Panc1 (cell line): Measurements from ENCODE around the gene HEBP2. TPM values are rescaled to one million over a fixed set of nuclear protein-coding genes. Genes with fewer than 3 reads are reported as not detected.

ENCODE experiments used
- ATAC-seq: fragments of 200-7000 bp; cut with Tn5 transposase; 2 replicates; pipeline ENCODE4 v1.9.1; 2020; ENCODE audit warnings: mild to moderate bottlenecking, moderate library complexity
- BruUV-seq: library from RNA; stranded (reverse); fragments of 400-500 nt; replicated peaks from 2 replicates; lab custom pipeline; 2021; lab: Mats Ljungman, UMichigan
- CTCF ChIA-PET: fragments of 300-600 bp; sonication (Branson Sonifier 250); formaldehyde crosslinking; loops from one replicate; lab custom pipeline; 2022; ENCODE audit warnings: antibody characterized with exemption; lab: Charles Lee
- POLR2A ChIA-PET: fragments of 300-600 bp; sonication (Branson Sonifier 250); formaldehyde crosslinking; loops from one replicate; lab custom pipeline; 2022; ENCODE audit warnings: antibody characterized with exemption; lab: Charles Lee
- DNase-seq: peaks from one replicate; pipeline ENCODE4 v3.0.0-alpha.2; 2010; ENCODE audit warnings: low read depth, low spot score
- H3K27ac ChIP-seq: 2 replicates; pipeline ENCODE4 v1.5.1; 2011; ENCODE audit warnings: mild to moderate bottlenecking, low read length, inconsistent platforms
- H3K27me3 ChIP-seq: fragments of 200-500 bp; sonication (Bioruptor generic); 2 replicates; pipeline ENCODE4 v1.6.0; 2014; ENCODE audit warnings: low read length, inconsistent platforms; ENCODE audit not compliant: control insufficient read depth, insufficient read depth
- H3K36me3 ChIP-seq: fragments of 200-500 bp; sonication (Bioruptor generic); 2 replicates; pipeline ENCODE4 v1.5.1; 2014; ENCODE audit warnings: inconsistent platforms, mild to moderate bottlenecking, low read length, moderate library complexity; ENCODE audit not compliant: control insufficient read depth, insufficient read depth
- H3K4me1 ChIP-seq: 2 replicates; pipeline ENCODE4 v1.5.1; 2011; ENCODE audit warnings: inconsistent platforms, mild to moderate bottlenecking, low read length, moderate library complexity; ENCODE audit not compliant: control insufficient read depth, insufficient read depth
- H3K4me3 ChIP-seq, 2 experiments: 2 replicates each; pipeline ENCODE4 v1.5.1; 2011 to 2012; ENCODE audit warnings: low read depth in 2 of 2, low read length in 2 of 2, mild to moderate bottlenecking in 2 of 2, inconsistent platforms in 1 of 2, moderate library complexity in 1 of 2
- H3K9me3 ChIP-seq: fragments of 200-500 bp; sonication (Bioruptor generic); 2 replicates; pipeline ENCODE4 v1.5.1; 2014; ENCODE audit warnings: low read depth, mild to moderate bottlenecking, inconsistent platforms, low read length, moderate library complexity; ENCODE audit not compliant: control insufficient read depth, insufficient read depth
- POLR2AphosphoS5 ChIP-seq: IDR thresholded peaks from 2 replicates; pipeline ENCODE4 v1.6.1; 2012; ENCODE audit warnings: mild to moderate bottlenecking, low read depth, low read length, moderate library complexity
- SIN3A ChIP-seq: IDR thresholded peaks from 2 replicates; pipeline ENCODE4 v1.6.1; 2012; ENCODE audit warnings: low read depth, mild to moderate bottlenecking, low read length, moderate library complexity, borderline replicate concordance; ENCODE audit not compliant: insufficient read depth
- TCF7L2 ChIP-seq: IDR thresholded peaks from 2 replicates; pipeline ENCODE4 v1.6.1; 2011; ENCODE audit warnings: mild to moderate bottlenecking, low read depth, low read length, inconsistent platforms
- in situ Hi-C: cut with HindIII; loops from 2 replicates; pipeline ENCODE4 v1.10.0; 2016; ENCODE audit warnings: low sequenced_read_pairs, low pct_unique_long_range_greater_than_20kb
- intact Hi-C: fragments of 100-400 bp; cut with micrococcal nuclease; formaldehyde crosslinking; loops from one replicate; pipeline ENCODE4 v1.10.0; 2022; ENCODE audit not compliant: unreplicated experiment
- total RNA-seq: library from RNA; stranded (reverse); gene quantifications from one replicate; pipeline ENCODE4 v1.2.1, GENCODE V29; 2021; ENCODE audit not compliant: unreplicated experiment
- TF ChIP-seq, protein P1 (sequence below): fragments of 450-650 bp; IDR thresholded peaks from 2 replicates; pipeline ENCODE4 v1.5.1; 2017; ENCODE audit warnings: mild to moderate bottlenecking
- TF ChIP-seq, protein P2 (sequence below), 2 experiments: IDR thresholded peaks; 2 replicates each; pipeline ENCODE4 v1.6.1; 2011 to 2012; ENCODE audit warnings: low read depth in 2 of 2, control low read depth in 1 of 2, low read length in 1 of 2, mild to moderate bottlenecking in 1 of 2, moderate library complexity in 1 of 2; ENCODE audit not compliant: insufficient read depth in 1 of 2

The HEBP2 gene
- total RNA-seq, 1 experiment from 2014 or later = 48.1 TPM

DNA sequence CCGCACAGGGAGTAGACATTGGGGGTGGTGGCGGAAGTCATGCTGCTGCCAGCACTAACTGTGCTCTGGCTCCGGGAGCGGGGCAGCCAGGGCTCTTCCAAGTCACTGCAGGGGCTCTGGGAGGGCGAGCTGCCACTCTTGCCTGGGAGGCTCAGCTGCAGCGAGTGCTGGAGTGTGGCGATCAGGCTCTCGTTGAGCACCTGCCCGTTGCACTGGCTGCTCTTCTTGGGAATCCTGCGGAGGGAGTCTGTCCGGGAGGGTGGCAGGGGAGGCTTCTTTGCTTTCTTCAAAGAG lies 28.0 kb downstream of the HEBP2 start:
- POLR2A ChIA-PET = no interaction called here
- in situ Hi-C loops (no loop called here), intact Hi-C loops (no loop called here)
- Histone ChIP-seq H3K4me3 (no peak overlapping the region), H3K36me3 (no peaks in the 10 kb centered on the region), H3K27ac (no peak overlapping the region), H3K27me3 (no peaks in the 10 kb centered on the region), H3K9me3 (no peaks in the 10 kb centered on the region), H3K4me1 (no peaks in the 10 kb centered on the region; the same call in 1 of the 2 replicates)
- TF ChIP-seq POLR2AphosphoS5 = no peak
- no peak for TF ChIP-seq TCF7L2
- TF ChIP-seq, protein P1, sequence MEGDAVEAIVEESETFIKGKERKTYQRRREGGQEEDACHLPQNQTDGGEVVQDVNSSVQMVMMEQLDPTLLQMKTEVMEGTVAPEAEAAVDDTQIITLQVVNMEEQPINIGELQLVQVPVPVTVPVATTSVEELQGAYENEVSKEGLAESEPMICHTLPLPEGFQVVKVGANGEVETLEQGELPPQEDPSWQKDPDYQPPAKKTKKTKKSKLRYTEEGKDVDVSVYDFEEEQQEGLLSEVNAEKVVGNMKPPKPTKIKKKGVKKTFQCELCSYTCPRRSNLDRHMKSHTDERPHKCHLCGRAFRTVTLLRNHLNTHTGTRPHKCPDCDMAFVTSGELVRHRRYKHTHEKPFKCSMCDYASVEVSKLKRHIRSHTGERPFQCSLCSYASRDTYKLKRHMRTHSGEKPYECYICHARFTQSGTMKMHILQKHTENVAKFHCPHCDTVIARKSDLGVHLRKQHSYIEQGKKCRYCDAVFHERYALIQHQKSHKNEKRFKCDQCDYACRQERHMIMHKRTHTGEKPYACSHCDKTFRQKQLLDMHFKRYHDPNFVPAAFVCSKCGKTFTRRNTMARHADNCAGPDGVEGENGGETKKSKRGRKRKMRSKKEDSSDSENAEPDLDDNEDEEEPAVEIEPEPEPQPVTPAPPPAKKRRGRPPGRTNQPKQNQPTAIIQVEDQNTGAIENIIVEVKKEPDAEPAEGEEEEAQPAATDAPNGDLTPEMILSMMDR = no peak
- TF ChIP-seq, protein P2, sequence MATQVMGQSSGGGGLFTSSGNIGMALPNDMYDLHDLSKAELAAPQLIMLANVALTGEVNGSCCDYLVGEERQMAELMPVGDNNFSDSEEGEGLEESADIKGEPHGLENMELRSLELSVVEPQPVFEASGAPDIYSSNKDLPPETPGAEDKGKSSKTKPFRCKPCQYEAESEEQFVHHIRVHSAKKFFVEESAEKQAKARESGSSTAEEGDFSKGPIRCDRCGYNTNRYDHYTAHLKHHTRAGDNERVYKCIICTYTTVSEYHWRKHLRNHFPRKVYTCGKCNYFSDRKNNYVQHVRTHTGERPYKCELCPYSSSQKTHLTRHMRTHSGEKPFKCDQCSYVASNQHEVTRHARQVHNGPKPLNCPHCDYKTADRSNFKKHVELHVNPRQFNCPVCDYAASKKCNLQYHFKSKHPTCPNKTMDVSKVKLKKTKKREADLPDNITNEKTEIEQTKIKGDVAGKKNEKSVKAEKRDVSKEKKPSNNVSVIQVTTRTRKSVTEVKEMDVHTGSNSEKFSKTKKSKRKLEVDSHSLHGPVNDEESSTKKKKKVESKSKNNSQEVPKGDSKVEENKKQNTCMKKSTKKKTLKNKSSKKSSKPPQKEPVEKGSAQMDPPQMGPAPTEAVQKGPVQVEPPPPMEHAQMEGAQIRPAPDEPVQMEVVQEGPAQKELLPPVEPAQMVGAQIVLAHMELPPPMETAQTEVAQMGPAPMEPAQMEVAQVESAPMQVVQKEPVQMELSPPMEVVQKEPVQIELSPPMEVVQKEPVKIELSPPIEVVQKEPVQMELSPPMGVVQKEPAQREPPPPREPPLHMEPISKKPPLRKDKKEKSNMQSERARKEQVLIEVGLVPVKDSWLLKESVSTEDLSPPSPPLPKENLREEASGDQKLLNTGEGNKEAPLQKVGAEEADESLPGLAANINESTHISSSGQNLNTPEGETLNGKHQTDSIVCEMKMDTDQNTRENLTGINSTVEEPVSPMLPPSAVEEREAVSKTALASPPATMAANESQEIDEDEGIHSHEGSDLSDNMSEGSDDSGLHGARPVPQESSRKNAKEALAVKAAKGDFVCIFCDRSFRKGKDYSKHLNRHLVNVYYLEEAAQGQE (IDR thresholded peaks at IDR 0.05; ENCODE audit: insufficient read depth in 1 of 2, low read depth in 2 of 2, low read length in 1 of 2) = no peak
- no peak for TF ChIP-seq SIN3A
- no TSS peak for BruUV-seq
- ATAC-seq (no peak), DNase-seq (no peak)
- CTCF ChIA-PET = no interaction called here

DNA sequence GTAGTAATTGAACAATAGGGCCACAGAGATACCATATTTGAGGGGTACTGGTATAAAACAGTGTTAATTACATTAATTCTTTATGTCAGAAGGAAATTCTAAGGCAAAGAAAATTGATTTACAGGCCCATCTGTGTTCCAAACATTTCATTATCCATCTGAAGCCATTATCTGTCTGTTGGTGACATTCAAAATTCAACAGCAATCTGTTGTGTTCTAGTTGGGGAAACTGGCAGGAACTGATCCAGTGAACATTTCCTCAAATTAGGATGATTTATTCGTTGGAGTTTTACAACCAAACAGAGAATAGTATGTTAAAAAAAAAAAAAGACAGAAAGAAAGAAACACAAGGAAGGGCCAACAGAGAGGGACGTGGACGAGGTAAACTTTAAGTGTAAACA lies 30.1 kb downstream of the HEBP2 start:
- ChIA-PET CTCF (no interaction called here), POLR2A (no interaction called here)
- TF ChIP-seq TCF7L2 = no peak
- TF ChIP-seq, protein P2 (IDR thresholded peaks at IDR 0.05; ENCODE audit: insufficient read depth in 1 of 2, low read depth in 2 of 2, low read length in 1 of 2) = no peak
- TF ChIP-seq, protein P1 = no peak
- DNase-seq = no peak
- Histone ChIP-seq H3K36me3 (no peaks in the 10 kb centered on the region), H3K27ac (no peak overlapping the region), H3K27me3 (no peaks in the 10 kb centered on the region), H3K4me1 (no peaks in the 10 kb centered on the region; the same call in 1 of the 2 replicates), H3K4me3 (no peak overlapping the region), H3K9me3 (no peaks in the 10 kb centered on the region)
- intact Hi-C loops (no loop called here), in situ Hi-C loops (no loop called here)
- no peak for ATAC-seq
- BruUV-seq = no TSS peak
